HepG2 (cell line): ENCODE data around the gene PHB1. TPM values are rescaled to one million over a fixed set of nuclear protein-coding genes. Genes with fewer than 3 reads are reported as not detected.

Source experiments
- ARID3A ChIP-seq: IDR thresholded peaks from 2 replicates; pipeline ENCODE4 v1.6.1; 2012; ENCODE audit warnings: low read depth, low read length, improper control_type of control experiment
- ASH2L ChIP-seq: fragments of 300-600, 200-600 bp; sonication (generic); IDR thresholded peaks from 2 replicates; pipeline ENCODE4 v1.7.0; 2017; ENCODE audit warnings: low read depth, mild to moderate bottlenecking, moderate library complexity, mixed read lengths, low read length; ENCODE audit not compliant: insufficient read length
- BRF2 ChIP-seq: sonication (generic); formaldehyde crosslinking; IDR thresholded peaks from 2 replicates; pipeline ENCODE4 v1.8.1; 2022; ENCODE audit warnings: mild to moderate bottlenecking, missing genetic modification reagents
- HNRNPH1 ChIP-seq: fragments of 200-400 bp; formaldehyde crosslinking; optimal IDR thresholded peaks from 2 replicates; pipeline ENCODE3; 2017; ENCODE audit warnings: mild to moderate bottlenecking, low read depth, low read length
- KMT2B ChIP-seq: IDR thresholded peaks from 2 replicates; pipeline ENCODE4 v1.6.1; 2016; ENCODE audit warnings: missing genetic modification reagents, missing compliant biosample characterization
- TAF1 ChIP-seq: sonication (generic); formaldehyde crosslinking; IDR thresholded peaks from 2 replicates; pipeline ENCODE4 v1.4.0; 2020; ENCODE audit warnings: missing genetic modification reagents
- ZBTB46 ChIP-seq: sonication (generic); formaldehyde crosslinking; IDR thresholded peaks from 2 replicates; pipeline ENCODE4 v1.4.0; 2020; ENCODE audit warnings: mild to moderate bottlenecking, missing genetic modification reagents, borderline replicate concordance
- ZEB1 ChIP-seq: IDR thresholded peaks from 2 replicates; pipeline ENCODE4 v1.6.1; 2012; ENCODE audit warnings: mild to moderate bottlenecking, low read depth, inconsistent platforms; ENCODE audit not compliant: insufficient replicate concordance
- ZNF563 ChIP-seq: sonication (generic); formaldehyde crosslinking; IDR thresholded peaks from 2 replicates; pipeline ENCODE4 v1.8.0; 2022; ENCODE audit warnings: mild to moderate bottlenecking, moderate library complexity, missing genetic modification reagents
- ZNF652 ChIP-seq: IDR thresholded peaks from 2 replicates; pipeline ENCODE4 v1.6.1; 2016; ENCODE audit warnings: low read depth, borderline replicate concordance
- ZNF850 ChIP-seq: sonication (generic); formaldehyde crosslinking; conservative IDR thresholded peaks from 2 replicates; pipeline ENCODE4 v1.9.0; 2021; ENCODE audit warnings: mild to moderate bottlenecking, missing genetic modification reagents
- polyA plus RNA-seq, 8 experiments: library from polyadenylated mRNA; depleted of rRNA in 3 of 8; stranded (reverse) in 7 of 8; unstranded in 1 of 8; fragments of >200 nt; fragmentation: Illumina TruSeq in 4 of 8; extraction: Trizol in 4 of 8; gene quantifications; 2 replicates each; pipeline versions ENCODE4 v1.2.1 to v1.2.3, GENCODE V29; 2011 to 2016; ENCODE audit warnings: low read depth in 4 of 8, missing spikeins in 1 of 8, mixed read lengths in 1 of 8; ENCODE audit not compliant: insufficient read depth in 1 of 8
- total RNA-seq, 5 experiments: library from RNA; depleted of rRNA; stranded (reverse); fragments of >200 nt; fragmentation: Illumina TruSeq; extraction: Trizol; gene quantifications; 2 replicates each; pipeline ENCODE4 v1.2.3, GENCODE V29; 2016; ENCODE audit warnings: low read depth in 1 of 5

PHB1 gene
- total and polyA plus RNA-seq, 2 of the 13 experiments (the other 11 are each of a cell fraction or from before 2014, with no cell fraction given), result 515 to 688 TPM

- no peak for TF ChIP-seq ASH2L
- TF ChIP-seq HNRNPH1, result no peak
- TF ChIP-seq ZEB1, result no peak
- TF ChIP-seq KMT2B, result no peak
- no peak for TF ChIP-seq TAF1
- TF ChIP-seq ZNF652 (CRISPR knock-in tag), result no peak
- no peak for TF ChIP-seq ZNF563 (CRISPR knock-in tag)
- TF ChIP-seq ZBTB46 (CRISPR knock-in tag), result no peak
- TF ChIP-seq BRF2 (CRISPR knock-in tag), result no peak
- no peak for TF ChIP-seq ZNF850 (CRISPR knock-in tag)
- no peak for TF ChIP-seq ARID3A
These were observed 21.0 kb downstream of the PHB1 start (continued) for GRCh38 chr17:49393491-49394255.
